Measurements from ENCODE around the gene AGMO.

GRCh38 chr7:15582773-15583172 is 21.0 kb upstream of the AGMO start:
- TF ChIP-seq CTCF (IDR thresholded peaks at IDR 0.05; ENCODE audit: poor library complexity, severe bottlenecking) (no peak), POLR2AphosphoS5 (IDR thresholded peaks at IDR 0.05) (no peak), EP300 (conservative IDR thresholded peaks at IDR 0.05; ENCODE audit: poor library complexity, severe bottlenecking) (no peak), MXI1 (conservative IDR thresholded peaks at IDR 0.05; ENCODE audit: poor library complexity, severe bottlenecking) (no peak), RAD21 (conservative IDR thresholded peaks at IDR 0.05) (no peak), TAF1 (IDR thresholded peaks at IDR 0.05; ENCODE audit: low read depth) (no peak), EZH2 (IDR thresholded peaks at IDR 0.05; ENCODE audit: borderline replicate concordance, insufficient read depth, low read length, poor library complexity, severe bottlenecking) (no peak), REST (IDR thresholded peaks at IDR 0.05; ENCODE audit: borderline replicate concordance) (no peak)

All from neural cell (in vitro differentiated cells).